Mesenchymal stem cell (in vitro differentiated cells and primary cell): ENCODE results near the gene GATA6.

Source experiments
- DNase-seq: peaks from one replicate; pipeline ENCODE4 v3.0.0-alpha.2; 2013
- H2AFZ ChIP-seq: one replicate; pipeline ENCODE4 v1.6.1; 2013; ENCODE audit warnings: low read depth, mild to moderate bottlenecking, control low read depth, inconsistent platforms, low read length, moderate library complexity
- H2AK5ac ChIP-seq: 2 replicates; pipeline ENCODE4 v1.6.1; 2013; ENCODE audit warnings: low read length, moderate library complexity, mild to moderate bottlenecking, inconsistent platforms; ENCODE audit not compliant: severe bottlenecking
- H2BK120ac ChIP-seq: one replicate; pipeline ENCODE4 v1.6.1; 2013; ENCODE audit warnings: low read depth, mild to moderate bottlenecking, inconsistent platforms, low read length, moderate library complexity
- H2BK12ac ChIP-seq, 2 experiments: one replicate each; pipeline ENCODE4 v1.6.1; 2013; ENCODE audit warnings: inconsistent platforms in 2 of 2, low read length in 2 of 2, mild to moderate bottlenecking in 2 of 2, moderate library complexity in 2 of 2, control low read depth in 1 of 2
- H2BK15ac ChIP-seq: one replicate; pipeline ENCODE4 v1.6.1; 2013; ENCODE audit warnings: mild to moderate bottlenecking, low read depth, inconsistent platforms; ENCODE audit not compliant: poor library complexity, severe bottlenecking
- H2BK5ac ChIP-seq: 2 replicates; pipeline ENCODE4 v1.6.1; 2013; ENCODE audit warnings: low read depth, mild to moderate bottlenecking, low read length, control low read depth, inconsistent platforms; ENCODE audit not compliant: poor library complexity, severe bottlenecking
- H3K14ac ChIP-seq, 2 experiments: one replicate each; pipeline ENCODE4 v1.6.1; 2013; ENCODE audit warnings: inconsistent platforms in 2 of 2, low read length in 2 of 2, control low read depth in 1 of 2, mild to moderate bottlenecking in 1 of 2, moderate library complexity in 1 of 2
- H3K18ac ChIP-seq, 2 experiments: one replicate each; pipeline ENCODE4 v1.6.1; 2013; ENCODE audit warnings: inconsistent platforms in 2 of 2, low read length in 2 of 2, control low read depth in 1 of 2, low read depth in 1 of 2, mild to moderate bottlenecking in 1 of 2
- H3K23ac ChIP-seq, 2 experiments: one replicate each; pipeline ENCODE4 v1.6.1; 2013; ENCODE audit warnings: inconsistent platforms in 2 of 2, low read length in 2 of 2, mild to moderate bottlenecking in 2 of 2, moderate library complexity in 2 of 2, control low read depth in 1 of 2
- H3K27ac ChIP-seq: 2 replicates; pipeline ENCODE4 v1.5.1; 2013; ENCODE audit warnings: mild to moderate bottlenecking, moderate library complexity, low read length, control low read depth, inconsistent platforms; ENCODE audit not compliant: poor library complexity, severe bottlenecking
- H3K27me3 ChIP-seq, 2 experiments: 2 replicates each; pipeline versions ENCODE4 v1.6.1 to v1.7.0; 2013; ENCODE audit warnings: low read length in 2 of 2, mild to moderate bottlenecking in 2 of 2, moderate library complexity in 2 of 2, control low read depth in 1 of 2, inconsistent platforms in 1 of 2; ENCODE audit not compliant: control insufficient read depth in 1 of 2, insufficient read depth in 1 of 2
- H3K36me3 ChIP-seq, 2 experiments: 2 replicates each; pipeline versions ENCODE4 v1.6.1 to v1.7.0; 2013; ENCODE audit warnings: low read length in 2 of 2, control low read depth in 1 of 2, inconsistent platforms in 1 of 2, low read depth in 1 of 2, mild to moderate bottlenecking in 1 of 2; ENCODE audit not compliant: insufficient read depth in 2 of 2, control insufficient read depth in 1 of 2
- H3K4ac ChIP-seq, 2 experiments: one replicate each; pipeline ENCODE4 v1.6.1; 2013; ENCODE audit warnings: inconsistent platforms in 2 of 2, low read length in 2 of 2, mild to moderate bottlenecking in 2 of 2, moderate library complexity in 2 of 2, control low read depth in 1 of 2, low read depth in 1 of 2
- H3K4me1 ChIP-seq: 2 replicates; pipeline ENCODE4 v1.6.1; 2013; ENCODE audit warnings: low read depth, low read length, control low read depth; ENCODE audit not compliant: control insufficient read depth, insufficient read depth
- H3K4me2 ChIP-seq: 2 replicates; pipeline ENCODE4 v1.6.1; 2013; ENCODE audit warnings: low read length, mild to moderate bottlenecking, inconsistent platforms; ENCODE audit not compliant: poor library complexity, severe bottlenecking
- H3K4me3 ChIP-seq, 2 experiments: 2 replicates each; pipeline versions ENCODE4 v1.5.1 to v1.7.0; 2013; ENCODE audit warnings: low read length in 2 of 2, mild to moderate bottlenecking in 2 of 2, control low read depth in 1 of 2, low read depth in 1 of 2; ENCODE audit not compliant: insufficient read depth in 1 of 2
- H3K79me1 ChIP-seq: replicated peaks from 2 replicates; pipeline ENCODE4 v1.6.1; 2013; ENCODE audit warnings: mild to moderate bottlenecking, control low read depth, low read length, inconsistent platforms; ENCODE audit not compliant: poor library complexity, severe bottlenecking
- H3K9ac ChIP-seq: 2 replicates; pipeline ENCODE4 v1.7.0; 2013; ENCODE audit warnings: mild to moderate bottlenecking, low read length, moderate library complexity
- H3K9me3 ChIP-seq: 2 replicates; pipeline ENCODE4 v1.7.0; 2013; ENCODE audit warnings: mild to moderate bottlenecking, low read length; ENCODE audit not compliant: control insufficient read depth
- H4K8ac ChIP-seq: one replicate; pipeline ENCODE4 v1.6.1; 2013; ENCODE audit warnings: inconsistent platforms, mild to moderate bottlenecking, low read length, moderate library complexity
- H4K91ac ChIP-seq: one replicate; pipeline ENCODE4 v1.6.1; 2013; ENCODE audit warnings: mild to moderate bottlenecking, low read length, inconsistent platforms
- WGBS: methylation state at CpG from one replicate; pipeline ENCODE4 v1.1.7; 2013; ENCODE audit warnings: mixed read lengths; 5-methylcytosine and 5-hydroxymethylcytosine counted together

Gene GATA6

GRCh38 chr18:22223254-22223964 lies 54.0 kb downstream of the GATA6 start:
- Histone ChIP-seq H3K9ac (no peak overlapping the region), H3K18ac (no peak overlapping the region), H2BK5ac (no peak overlapping the region), H4K91ac (no peak overlapping the region), H2BK15ac (no peak overlapping the region), H3K9me3 (no peaks in the 10 kb centered on the region), H3K27ac (no peak overlapping the region), H3K4ac (no peak overlapping the region), H3K4me1 (peaks cover 6% of the 10 kb centered on the region), H3K4me3 (no peak overlapping the region), H2BK12ac (no peak overlapping the region), H2AFZ (no peak overlapping the region), H3K4me2 (no peak overlapping the region), H3K14ac (no peak overlapping the region), H3K27me3 (peaks cover 0 to 3% of the 10 kb centered on the region in 2 experiments), H4K8ac (no peak overlapping the region), H3K79me1 (no peaks in the 10 kb centered on the region), H2BK120ac (no peak overlapping the region), H3K23ac (no peak overlapping the region), H2AK5ac (no peak overlapping the region), H3K36me3 (no peaks in the 10 kb centered on the region)
- peak; percentile 85 for DNase-seq
- WGBS, result 45% methylated on average over 12 of the region's 13 CpGs

- Histone ChIP-seq H2BK5ac (no peak overlapping the region), H3K14ac (no peak overlapping the region), H3K23ac (no peak overlapping the region), H3K4me2 (no peak overlapping the region), H2AFZ (no peak overlapping the region), H4K91ac (no peak overlapping the region), H2BK120ac (no peak overlapping the region), H3K9ac (no peak overlapping the region), H3K36me3 (no peaks in the 10 kb centered on the region), H4K8ac (no peak overlapping the region), H3K27ac (no peak overlapping the region), H2BK15ac (no peak overlapping the region), H3K4me3 (no peak overlapping the region), H2BK12ac (no peak overlapping the region), H3K18ac (no peak overlapping the region), H3K79me1 (no peaks in the 10 kb centered on the region), H3K4ac (no peak overlapping the region), H2AK5ac (no peak overlapping the region), H3K4me1 (peaks cover 6% of the 10 kb centered on the region), H3K27me3 (no peaks in the 10 kb centered on the region), H3K9me3 (no peaks in the 10 kb centered on the region)
- WGBS, result no CpG with 5 or more reads among the region's 1 CpG
- DNase-seq, result no peak
These were observed 54.6 kb downstream of the GATA6 start for GRCh38 chr18:22223965-22224322.

- no peak overlapping the region for H4K91ac ChIP-seq
- H3K4me1 ChIP-seq, result peaks cover 6% of the 10 kb centered on the region
- no peak overlapping the region for H2BK5ac ChIP-seq
- H2AFZ ChIP-seq, result no peak overlapping the region
- H3K14ac ChIP-seq, result no peak overlapping the region
- H2BK12ac ChIP-seq, result no peak overlapping the region
- H3K18ac ChIP-seq, result no peak overlapping the region
- H3K79me1 ChIP-seq, result no peaks in the 10 kb centered on the region
- H3K36me3 ChIP-seq, result no peaks in the 10 kb centered on the region
- no peaks in the 10 kb centered on the region for H3K9me3 ChIP-seq
- no peaks in the 10 kb centered on the region for H3K27me3 ChIP-seq
- no peak overlapping the region for H2BK120ac ChIP-seq
- H3K23ac ChIP-seq, result no peak overlapping the region
- no peak overlapping the region for H3K4me3 ChIP-seq
- no peak overlapping the region for H4K8ac ChIP-seq
- H2AK5ac ChIP-seq, result no peak overlapping the region
- H3K9ac ChIP-seq, result no peak overlapping the region
- WGBS, result 50% methylated on average over 1 of the region's 1 CpG
- no peak overlapping the region for H3K4me2 ChIP-seq
- no peak overlapping the region for H2BK15ac ChIP-seq
- no peak overlapping the region for H3K4ac ChIP-seq
- DNase-seq, result no peak
- no peak overlapping the region for H3K27ac ChIP-seq
These were observed 55.0 kb downstream of the GATA6 start for GRCh38 chr18:22224339-22224738.

- H2BK12ac ChIP-seq, result no peak overlapping the region
- H2BK5ac ChIP-seq, result no peak overlapping the region
- H3K14ac ChIP-seq, result no peak overlapping the region
- no peaks in the 10 kb centered on the region for H3K79me1 ChIP-seq
- no peaks in the 10 kb centered on the region for H3K9me3 ChIP-seq
- no peak overlapping the region for H3K23ac ChIP-seq
- H2BK120ac ChIP-seq, result no peak overlapping the region
- 88% methylated on average over 4 of the region's 4 CpGs for WGBS
- H3K18ac ChIP-seq, result no peak overlapping the region
- H3K27me3 ChIP-seq, result no peaks in the 10 kb centered on the region
- H3K4ac ChIP-seq, result no peak overlapping the region
- no peak overlapping the region for H3K4me3 ChIP-seq
- peaks cover 6% of the 10 kb centered on the region for H3K4me1 ChIP-seq
- DNase-seq, result no peak
- H3K9ac ChIP-seq, result no peak overlapping the region
- H2BK15ac ChIP-seq, result no peak overlapping the region
- no peak overlapping the region for H4K8ac ChIP-seq
- no peak overlapping the region for H4K91ac ChIP-seq
- H3K4me2 ChIP-seq, result no peak overlapping the region
- no peak overlapping the region for H2AK5ac ChIP-seq
- H3K36me3 ChIP-seq, result no peaks in the 10 kb centered on the region
- no peak overlapping the region for H2AFZ ChIP-seq
- H3K27ac ChIP-seq, result no peak overlapping the region
These were observed 57.4 kb downstream of the GATA6 start for GRCh38 chr18:22226801-22227200.
